Measurements from ENCODE around the gene VSIG10. TPM values are rescaled to one million over a fixed set of nuclear protein-coding genes. Genes with fewer than 3 reads are reported as not detected.

The VSIG10 gene
- polyA plus RNA-seq, 1 donor (not counting 4 experiments of a cell fraction or from before 2014, with no cell fraction given) = 11.4 TPM

DNA sequence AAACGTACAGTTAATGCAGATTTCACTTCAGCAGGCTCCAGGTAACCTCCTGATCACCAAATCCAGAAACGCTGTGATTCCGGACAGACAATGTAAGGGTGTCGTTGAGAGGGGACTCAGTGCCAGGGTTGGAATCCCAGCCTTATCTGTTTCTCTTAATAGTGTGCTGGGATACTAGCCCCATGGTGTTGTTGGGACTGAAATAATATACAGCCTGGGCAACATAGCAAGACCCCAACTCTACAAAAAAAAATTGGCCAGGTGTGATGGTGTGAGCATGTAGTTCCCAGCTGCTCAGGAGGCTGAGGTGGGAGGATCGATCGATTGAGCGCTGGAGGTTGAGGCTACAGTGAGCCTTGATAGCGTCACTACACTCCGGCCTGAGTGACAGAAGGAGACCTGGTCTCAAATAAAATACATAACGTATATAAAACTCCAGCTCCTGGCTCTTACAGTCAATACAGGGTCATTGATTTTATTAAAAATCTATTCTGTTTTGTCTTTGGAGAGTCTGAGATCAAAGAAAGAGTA, 33.4 kb upstream of the VSIG10 start:
- dilution Hi-C loops (cut with MboI; ENCODE audit: extremely low pct_ligation_motif_present, low sequenced_read_pairs) = no loop called here
- peaks cover 29% of the 10 kb centered on the region for H3K79me2 ChIP-seq (ENCODE audit: control insufficient read depth, insufficient read depth, low read length)
- TF ChIP-seq EZH2 (IDR thresholded peaks at IDR 0.05; ENCODE audit: low read length) = no peak
- TF ChIP-seq, protein P1, sequence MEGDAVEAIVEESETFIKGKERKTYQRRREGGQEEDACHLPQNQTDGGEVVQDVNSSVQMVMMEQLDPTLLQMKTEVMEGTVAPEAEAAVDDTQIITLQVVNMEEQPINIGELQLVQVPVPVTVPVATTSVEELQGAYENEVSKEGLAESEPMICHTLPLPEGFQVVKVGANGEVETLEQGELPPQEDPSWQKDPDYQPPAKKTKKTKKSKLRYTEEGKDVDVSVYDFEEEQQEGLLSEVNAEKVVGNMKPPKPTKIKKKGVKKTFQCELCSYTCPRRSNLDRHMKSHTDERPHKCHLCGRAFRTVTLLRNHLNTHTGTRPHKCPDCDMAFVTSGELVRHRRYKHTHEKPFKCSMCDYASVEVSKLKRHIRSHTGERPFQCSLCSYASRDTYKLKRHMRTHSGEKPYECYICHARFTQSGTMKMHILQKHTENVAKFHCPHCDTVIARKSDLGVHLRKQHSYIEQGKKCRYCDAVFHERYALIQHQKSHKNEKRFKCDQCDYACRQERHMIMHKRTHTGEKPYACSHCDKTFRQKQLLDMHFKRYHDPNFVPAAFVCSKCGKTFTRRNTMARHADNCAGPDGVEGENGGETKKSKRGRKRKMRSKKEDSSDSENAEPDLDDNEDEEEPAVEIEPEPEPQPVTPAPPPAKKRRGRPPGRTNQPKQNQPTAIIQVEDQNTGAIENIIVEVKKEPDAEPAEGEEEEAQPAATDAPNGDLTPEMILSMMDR (optimal IDR thresholded peaks at IDR 0.05 in 1 of 3, IDR thresholded peaks at IDR 0.05 in 1 of 3, conservative IDR thresholded peaks at IDR 0.05 in 1 of 3; ENCODE audit: extremely low read depth in 1 of 3, insufficient read depth in 2 of 3, low read length in 3 of 3) = no peak

DNA sequence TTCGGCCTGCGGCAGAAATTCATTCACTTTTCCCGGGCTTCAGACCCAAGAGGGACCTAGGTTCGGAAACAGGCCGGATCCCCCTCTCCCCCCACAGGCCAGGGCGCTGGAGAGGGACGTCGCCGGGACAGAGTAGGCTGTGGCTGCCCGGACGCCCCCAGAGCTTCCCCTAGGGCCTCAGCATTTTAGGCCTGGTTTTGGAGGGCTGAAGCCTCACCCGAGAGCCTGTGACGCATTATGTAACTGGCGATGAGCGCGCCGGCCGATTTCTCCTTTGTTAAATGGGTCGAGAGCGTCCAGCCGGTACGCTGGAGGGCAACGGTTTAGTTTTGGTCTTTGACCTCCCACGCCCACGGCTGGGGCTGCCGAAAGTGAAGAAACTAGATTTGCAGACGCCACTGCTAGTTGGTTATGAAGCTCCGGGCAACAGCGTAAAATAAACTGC, 32.8 kb upstream of the VSIG10 start:
- peak overlapping the region; percentile 93 for H3K9ac ChIP-seq (ENCODE audit: control insufficient read depth, extremely low read depth, insufficient read depth, low read length)
- H3K27me3 ChIP-seq (ENCODE audit: control insufficient read depth, extremely low read depth, insufficient read depth, low read length) = no peaks in the 10 kb centered on the region
- H3K27ac ChIP-seq (ENCODE audit: control insufficient read depth, insufficient read depth, low read length) = peak overlapping the region; percentile 73
- peak overlapping the region; percentile 78 to 99 (median 86) for H3K4me3 ChIP-seq (ENCODE audit: control insufficient read depth in 2 of 3, extremely low read depth in 1 of 3, insufficient read depth in 2 of 3, low read depth in 1 of 3, low read length in 3 of 3)
- peak overlapping the region; percentile 93 for H2AFZ ChIP-seq (ENCODE audit: control insufficient read depth, low read length)
- H4K20me1 ChIP-seq (ENCODE audit: control insufficient read depth, extremely low read depth, insufficient read depth, low read length) = no peaks in the 10 kb centered on the region
- H3K36me3 ChIP-seq (ENCODE audit: control insufficient read depth in 2 of 2, extremely low read depth in 1 of 2, insufficient read depth in 2 of 2, low read length in 2 of 2) = peaks cover 11 to 12% of the 10 kb centered on the region in 2 experiments
- DNase-seq (ENCODE audit: low read depth, low spot score) (no peak), FAIRE-seq (no peak)
- H3K4me1 ChIP-seq (ENCODE audit: control insufficient read depth, extremely low read depth, insufficient read depth, low read length) = peaks cover 7% of the 10 kb centered on the region
- TF ChIP-seq, protein P1 (optimal IDR thresholded peaks at IDR 0.05 in 1 of 3, IDR thresholded peaks at IDR 0.05 in 1 of 3, conservative IDR thresholded peaks at IDR 0.05 in 1 of 3; ENCODE audit: extremely low read depth in 1 of 3, insufficient read depth in 2 of 3, low read length in 3 of 3) = no peak
- TF ChIP-seq EZH2 (IDR thresholded peaks at IDR 0.05; ENCODE audit: low read length) = no peak
- dilution Hi-C loops (cut with MboI; ENCODE audit: extremely low pct_ligation_motif_present, low sequenced_read_pairs) = no loop called here
- H3K79me2 ChIP-seq (ENCODE audit: control insufficient read depth, insufficient read depth, low read length) = peaks cover 29% of the 10 kb centered on the region
- H3K9me3 ChIP-seq (ENCODE audit: control insufficient read depth, low read depth, low read length) = no peaks in the 10 kb centered on the region
- H3K4me2 ChIP-seq (ENCODE audit: control insufficient read depth, extremely low read depth, insufficient read depth, low read depth, low read length) = peak overlapping the region; percentile 72
- H3K9me1 ChIP-seq (ENCODE audit: control insufficient read depth, extremely low read depth, insufficient read depth, low read length) = no peaks in the 10 kb centered on the region

More for the DNA sequence above, 33.4 kb upstream of the VSIG10 start:
- Histone ChIP-seq H3K9ac (ENCODE audit: control insufficient read depth, extremely low read depth, insufficient read depth, low read length) (peak overlapping the region; percentile 93), H3K4me3 (ENCODE audit: control insufficient read depth in 2 of 3, extremely low read depth in 1 of 3, insufficient read depth in 2 of 3, low read depth in 1 of 3, low read length in 3 of 3) (peak overlapping the region; percentile 78 to 99 (median 86)), H3K4me2 (ENCODE audit: control insufficient read depth, extremely low read depth, insufficient read depth, low read depth, low read length) (peak overlapping the region; percentile 72), H3K9me1 (ENCODE audit: control insufficient read depth, extremely low read depth, insufficient read depth, low read length) (no peaks in the 10 kb centered on the region), H2AFZ (ENCODE audit: control insufficient read depth, low read length) (no peak overlapping the region), H3K36me3 (ENCODE audit: control insufficient read depth in 2 of 2, extremely low read depth in 1 of 2, insufficient read depth in 2 of 2, low read length in 2 of 2) (peaks cover 11 to 12% of the 10 kb centered on the region in 2 experiments), H3K27me3 (ENCODE audit: control insufficient read depth, extremely low read depth, insufficient read depth, low read length) (no peaks in the 10 kb centered on the region), H3K4me1 (ENCODE audit: control insufficient read depth, extremely low read depth, insufficient read depth, low read length) (peaks cover 7% of the 10 kb centered on the region), H3K9me3 (ENCODE audit: control insufficient read depth, low read depth, low read length) (no peaks in the 10 kb centered on the region), H3K27ac (ENCODE audit: control insufficient read depth, insufficient read depth, low read length) (peak overlapping the region; percentile 73), H4K20me1 (ENCODE audit: control insufficient read depth, extremely low read depth, insufficient read depth, low read length) (no peaks in the 10 kb centered on the region)
- FAIRE-seq (no peak), DNase-seq (ENCODE audit: low read depth, low spot score) (no peak)
